ENCODE results near the gene FAM114A1.
A peak's percentile ranks its signal among the peaks of the same experiment; 100 is the strongest.

FAM114A1 gene

DNA sequence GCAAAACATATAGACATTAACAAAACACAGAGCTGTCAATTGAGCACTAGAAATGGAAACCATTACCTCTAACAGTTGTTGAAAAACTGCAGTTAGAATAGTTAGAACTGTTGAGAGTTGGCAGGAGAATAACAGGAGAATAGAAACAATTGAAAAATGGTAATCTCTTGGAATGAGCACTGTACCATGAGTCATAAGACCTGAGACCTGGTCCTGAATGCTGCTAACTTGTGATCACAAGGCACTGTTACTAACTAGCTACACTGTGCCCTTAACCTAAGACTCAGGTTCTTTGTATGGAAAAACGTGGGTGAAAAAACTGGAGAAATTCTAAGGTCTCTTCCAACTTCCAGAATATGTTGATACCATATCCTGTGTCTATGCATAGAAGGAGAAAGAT, 29.3 kb downstream of the FAM114A1 start:
- TF ChIP-seq, protein P1, sequence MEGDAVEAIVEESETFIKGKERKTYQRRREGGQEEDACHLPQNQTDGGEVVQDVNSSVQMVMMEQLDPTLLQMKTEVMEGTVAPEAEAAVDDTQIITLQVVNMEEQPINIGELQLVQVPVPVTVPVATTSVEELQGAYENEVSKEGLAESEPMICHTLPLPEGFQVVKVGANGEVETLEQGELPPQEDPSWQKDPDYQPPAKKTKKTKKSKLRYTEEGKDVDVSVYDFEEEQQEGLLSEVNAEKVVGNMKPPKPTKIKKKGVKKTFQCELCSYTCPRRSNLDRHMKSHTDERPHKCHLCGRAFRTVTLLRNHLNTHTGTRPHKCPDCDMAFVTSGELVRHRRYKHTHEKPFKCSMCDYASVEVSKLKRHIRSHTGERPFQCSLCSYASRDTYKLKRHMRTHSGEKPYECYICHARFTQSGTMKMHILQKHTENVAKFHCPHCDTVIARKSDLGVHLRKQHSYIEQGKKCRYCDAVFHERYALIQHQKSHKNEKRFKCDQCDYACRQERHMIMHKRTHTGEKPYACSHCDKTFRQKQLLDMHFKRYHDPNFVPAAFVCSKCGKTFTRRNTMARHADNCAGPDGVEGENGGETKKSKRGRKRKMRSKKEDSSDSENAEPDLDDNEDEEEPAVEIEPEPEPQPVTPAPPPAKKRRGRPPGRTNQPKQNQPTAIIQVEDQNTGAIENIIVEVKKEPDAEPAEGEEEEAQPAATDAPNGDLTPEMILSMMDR (IDR thresholded peaks at IDR 0.05; ENCODE audit: low read length, missing control alignments), result no peak
- DNase-seq (ENCODE audit: low read depth), result peak; percentile 29

DNA sequence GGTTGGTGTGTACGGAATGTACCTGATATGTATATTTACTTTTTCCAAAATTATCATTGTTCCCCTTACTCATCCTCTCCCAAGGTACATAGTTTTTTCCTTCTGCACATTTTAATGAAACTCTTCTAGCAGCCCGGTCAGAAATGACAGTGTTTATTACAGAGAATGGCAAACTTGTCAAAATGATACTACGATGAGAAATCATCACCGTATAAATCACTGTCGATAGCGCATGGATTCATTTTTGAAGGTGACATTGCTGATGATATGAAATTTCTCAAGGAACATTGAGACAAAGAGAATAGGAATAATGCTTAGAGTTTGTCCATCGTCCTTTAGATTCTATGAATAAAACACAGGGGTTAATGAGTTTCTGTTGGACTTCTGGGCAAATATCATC, 30.6 kb downstream of the FAM114A1 start:
- TF ChIP-seq, protein P1 (IDR thresholded peaks at IDR 0.05; ENCODE audit: low read length, missing control alignments), result no peak
- no peak overlapping the region for H3K4me3 ChIP-seq (replicated peaks; ENCODE audit: low read depth, low read length)
- DNase-seq (ENCODE audit: low read depth), result no peak

More for the DNA sequence above, 29.3 kb downstream of the FAM114A1 start:
- no peak overlapping the region for H3K4me3 ChIP-seq (replicated peaks; ENCODE audit: low read depth, low read length)

DNA sequence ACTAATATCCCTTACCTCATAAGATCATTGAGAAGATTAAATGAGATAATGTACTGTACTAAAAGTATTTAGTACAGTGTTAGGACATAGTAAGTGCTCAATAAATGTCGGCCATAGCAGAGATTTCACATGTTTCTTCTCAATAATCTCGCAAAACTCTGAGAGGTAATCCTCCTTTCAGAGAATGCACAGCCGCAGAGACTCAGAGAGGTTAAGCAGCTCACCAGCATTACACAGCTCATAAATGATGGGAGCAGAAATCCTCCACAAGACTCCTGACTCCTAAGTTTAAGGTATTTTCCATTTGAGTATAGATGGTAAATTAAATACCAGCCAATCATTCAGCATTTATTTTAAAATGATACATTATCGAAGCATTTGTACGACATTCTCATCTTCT, 34.6 kb downstream of the FAM114A1 start:
- DNase-seq (ENCODE audit: low read depth), result no peak

DNA sequence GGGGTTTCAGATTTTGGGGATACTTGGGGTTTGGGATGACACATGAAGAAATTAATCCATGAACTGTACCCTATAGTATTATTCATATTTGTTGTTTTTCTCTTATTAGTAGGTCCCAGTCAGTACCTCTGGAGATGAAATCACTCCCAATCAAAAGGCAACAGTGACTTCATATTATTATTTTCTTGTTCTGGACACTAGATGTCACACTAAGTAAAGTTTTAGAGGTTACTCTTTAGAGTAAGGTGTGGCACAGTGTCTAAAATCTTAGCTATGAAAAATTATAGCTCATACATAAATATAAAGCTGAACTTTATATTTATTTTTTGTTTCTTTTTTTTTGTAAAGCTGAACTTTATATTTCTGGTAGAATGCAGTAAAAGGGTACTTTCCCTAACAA, 35.1 kb downstream of the FAM114A1 start:
- H3K4me3 ChIP-seq (replicated peaks; ENCODE audit: low read depth, low read length), result no peak overlapping the region
- TF ChIP-seq, protein P1 (IDR thresholded peaks at IDR 0.05; ENCODE audit: low read length, missing control alignments), result peak; percentile 15
- peak; percentile 45 for DNase-seq (ENCODE audit: low read depth)

More for the DNA sequence above, 34.6 kb downstream of the FAM114A1 start:
- TF ChIP-seq, protein P1 (IDR thresholded peaks at IDR 0.05; ENCODE audit: low read length, missing control alignments), result no peak
- H3K4me3 ChIP-seq (replicated peaks; ENCODE audit: low read depth, low read length), result no peak overlapping the region

DNA sequence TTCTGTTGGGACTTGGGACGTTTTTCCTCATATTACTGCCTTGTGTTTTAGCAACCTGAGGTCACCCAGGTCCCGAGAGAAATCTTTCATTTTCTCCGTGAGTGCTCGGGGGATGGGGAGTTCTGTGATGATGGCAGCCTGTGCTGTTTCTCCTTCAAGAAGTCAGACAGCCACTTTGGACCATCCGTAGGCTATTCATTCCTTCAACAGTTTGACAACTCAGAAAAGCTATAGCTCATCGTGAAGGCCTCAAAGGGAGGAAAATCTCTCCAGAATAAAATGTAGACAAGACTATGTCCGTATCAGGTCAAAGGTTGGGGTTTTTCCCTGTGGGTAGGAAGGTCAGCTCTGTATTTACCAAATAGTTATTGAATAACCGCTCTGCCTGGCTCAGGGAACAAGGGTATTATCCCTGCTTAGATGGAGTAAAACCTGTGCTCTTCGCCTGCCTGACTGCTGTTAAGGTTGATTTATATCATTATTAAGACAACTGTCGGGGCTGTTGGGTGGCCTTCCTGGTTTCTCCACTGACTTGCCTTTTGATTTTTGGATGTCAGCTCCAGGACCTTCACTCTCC, 36.6 kb downstream of the FAM114A1 start:
- H3K4me3 ChIP-seq (replicated peaks; ENCODE audit: low read depth, low read length), result no peak overlapping the region
- DNase-seq (ENCODE audit: low read depth), result no peak
- TF ChIP-seq, protein P1 (IDR thresholded peaks at IDR 0.05; ENCODE audit: low read length, missing control alignments), result no peak

DNA sequence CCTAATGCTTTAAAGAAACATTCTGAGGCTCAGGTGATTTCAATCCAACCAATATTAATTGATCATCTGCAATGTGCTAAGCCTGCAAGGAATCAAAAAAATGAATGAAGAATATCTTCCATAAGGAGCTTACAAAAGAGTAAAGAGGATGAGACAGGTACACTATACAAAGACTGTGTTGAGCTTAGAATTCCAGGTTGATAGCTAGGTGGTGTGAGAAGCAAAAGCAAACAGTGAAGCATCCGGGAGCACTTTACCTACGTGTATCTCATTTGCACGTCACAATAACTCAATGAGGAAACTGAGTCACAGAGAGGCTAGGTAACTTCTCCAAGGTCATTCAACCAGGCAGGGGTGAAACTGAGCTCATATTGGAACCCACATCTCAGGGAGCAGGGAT, 37.1 kb downstream of the FAM114A1 start:
- TF ChIP-seq, protein P1 (IDR thresholded peaks at IDR 0.05; ENCODE audit: low read length, missing control alignments), result no peak
- no peak for DNase-seq (ENCODE audit: low read depth)
- no peak overlapping the region for H3K4me3 ChIP-seq (replicated peaks; ENCODE audit: low read depth, low read length)

All from fibroblast of pulmonary artery (primary cell).